Liver (tissue), 9 donors: ENCODE data around the gene IL1RAPL1. TPM values are rescaled to one million over a fixed set of nuclear protein-coding genes. Genes with fewer than 3 reads are reported as not detected.

ENCODE experiments used
- DNase-seq: peaks from one replicate; pipeline ENCODE4 v3.0.0-alpha.2; 2017; ENCODE audit warnings: low spot score
- H3K27ac ChIP-seq, 2 donors: one replicate each; pipeline ENCODE4 v1.7.0; 2013; ENCODE audit warnings: inconsistent platforms in 2 of 2, low read length in 2 of 2, control low read depth in 1 of 2, low read depth in 1 of 2, mild to moderate bottlenecking in 1 of 2
- H3K27me3 ChIP-seq, 4 donors: one replicate each; pipeline versions ENCODE4 v1.6.1 to v1.7.0; 2013; ENCODE audit warnings: low read length in 3 of 4, inconsistent platforms in 1 of 4, mild to moderate bottlenecking in 1 of 4, moderate library complexity in 1 of 4; ENCODE audit not compliant: control insufficient read depth in 4 of 4, insufficient read depth in 4 of 4
- H3K36me3 ChIP-seq, 4 donors: one replicate each; pipeline versions ENCODE4 v1.6.1 to v1.7.0; 2013; ENCODE audit warnings: low read length in 3 of 4, mild to moderate bottlenecking in 3 of 4, low read depth in 1 of 4, moderate library complexity in 1 of 4; ENCODE audit not compliant: control insufficient read depth in 4 of 4, insufficient read depth in 3 of 4
- H3K4me1 ChIP-seq, 4 donors: one replicate each; pipeline versions ENCODE4 v1.6.1 to v1.7.0; 2013; ENCODE audit warnings: low read length in 3 of 4, mild to moderate bottlenecking in 3 of 4, moderate library complexity in 1 of 4; ENCODE audit not compliant: control insufficient read depth in 4 of 4, insufficient read depth in 4 of 4
- H3K4me3 ChIP-seq, 3 donors: one replicate each; pipeline versions ENCODE4 v1.6.1 to v1.7.0; 2013; ENCODE audit warnings: low read length in 3 of 3, control low read depth in 1 of 3, low read depth in 1 of 3, mild to moderate bottlenecking in 1 of 3
- H3K9ac ChIP-seq, 2 donors: one replicate each; pipeline ENCODE4 v1.7.0; 2013; ENCODE audit warnings: low read length in 2 of 2, mild to moderate bottlenecking in 2 of 2, moderate library complexity in 2 of 2, control low read depth in 1 of 2, low read depth in 1 of 2
- H3K9me3 ChIP-seq, 4 donors: one replicate each; pipeline versions ENCODE4 v1.6.1 to v1.7.0; 2013; ENCODE audit warnings: low read length in 3 of 4; ENCODE audit not compliant: control insufficient read depth in 4 of 4
- ATF3 ChIP-seq: IDR thresholded peaks from 2 replicates; pipeline ENCODE4 v1.6.1; 2016; ENCODE audit warnings: antibody characterized with exemption
- CTCF ChIP-seq: fragments of 150-350 bp; IDR thresholded peaks from 2 replicates; pipeline ENCODE4 v1.5.1; 2017; ENCODE audit warnings: improper control_type of control experiment, low read depth, low read length; ENCODE audit not compliant: missing input control
- EGR1 ChIP-seq, 2 donors: IDR thresholded peaks; 2 replicates each; pipeline ENCODE4 v1.6.1; 2016 to 2018; ENCODE audit warnings: antibody characterized with exemption in 2 of 2, low read depth in 2 of 2
- FOXA2 ChIP-seq: IDR thresholded peaks from 2 replicates; pipeline ENCODE4 v1.6.1; 2016; ENCODE audit warnings: antibody characterized with exemption
- GABPA ChIP-seq, 2 donors: IDR thresholded peaks in 1 of 2; conservative IDR thresholded peaks in 1 of 2; 2 replicates each; pipeline ENCODE4 v1.6.1; 2016; ENCODE audit warnings: antibody characterized with exemption in 2 of 2, mild to moderate bottlenecking in 1 of 2, moderate library complexity in 1 of 2
- HNF4A ChIP-seq, 2 donors: conservative IDR thresholded peaks; 2 replicates each; pipeline ENCODE4 v1.6.1; 2016; ENCODE audit warnings: antibody characterized with exemption in 2 of 2, mild to moderate bottlenecking in 2 of 2
- HNF4G ChIP-seq: IDR thresholded peaks from 2 replicates; pipeline ENCODE4 v1.6.1; 2016; ENCODE audit warnings: antibody characterized with exemption
- JUND ChIP-seq, 2 donors: IDR thresholded peaks; 2 replicates each; pipeline ENCODE4 v1.6.1; 2016; ENCODE audit warnings: antibody characterized with exemption in 2 of 2
- NR2F2 ChIP-seq: IDR thresholded peaks from 2 replicates; pipeline ENCODE4 v1.6.1; 2016; ENCODE audit warnings: antibody characterized with exemption
- RAD21 ChIP-seq, 2 donors: IDR thresholded peaks; 2 replicates each; pipeline ENCODE4 v1.6.1; 2016; ENCODE audit warnings: antibody characterized with exemption in 2 of 2, mild to moderate bottlenecking in 2 of 2
- REST ChIP-seq: IDR thresholded peaks from 2 replicates; pipeline ENCODE4 v1.6.1; 2016; ENCODE audit warnings: antibody characterized with exemption, mild to moderate bottlenecking
- SP1 ChIP-seq: IDR thresholded peaks from 2 replicates; pipeline ENCODE4 v1.6.1; 2018; ENCODE audit warnings: antibody characterized with exemption, mild to moderate bottlenecking
- YY1 ChIP-seq: IDR thresholded peaks from 2 replicates; pipeline ENCODE4 v1.6.1; 2016; ENCODE audit warnings: antibody characterized with exemption, mild to moderate bottlenecking
- ZBTB33 ChIP-seq: IDR thresholded peaks from 2 replicates; pipeline ENCODE4 v1.6.1; 2016; ENCODE audit warnings: antibody characterized with exemption
- WGBS: extraction: QIAGEN DNeasy Blood & Tissue Kit; methylation state at CpG from one replicate; pipeline ENCODE4 v1.1.7; 2013; 5-methylcytosine and 5-hydroxymethylcytosine counted together
- polyA plus RNA-seq, 2 donors: library from polyadenylated mRNA; stranded (reverse) in 1 of 2; unstranded in 1 of 2; fragments of 200-250 nt in 1 of 2; fragments of >200 nt in 1 of 2; fragmentation: Nextera tagmentation in 1 of 2; extraction: Ambion mirVana in 1 of 2; gene quantifications; one replicate each; pipeline versions ENCODE4 v1.2.1 to v1.2.3, GENCODE V29; 2013 to 2015
- total RNA-seq, 2 donors: library from RNA; depleted of rRNA; stranded (reverse); fragments of >200 nt; gene quantifications; one replicate each; pipeline ENCODE4 v1.2.3, GENCODE V29; 2014
- donor health status: healthy.
- donor health status: healthy.
- donor health status: healthy.
- donor health status: healthy.
- donor health status: healthy.

The IL1RAPL1 gene
- total and polyA plus RNA-seq, 4 donors, result 0.08 to 0.33 TPM; not detected in 2

- DNase-seq, result no peak
- Histone ChIP-seq H3K27me3 (no peaks in the 10 kb centered on the region), H3K9ac (no peak overlapping the region), H3K9me3 (no peaks in the 10 kb centered on the region), H3K36me3 (no peaks in the 10 kb centered on the region), H3K4me3 (no peak overlapping the region), H3K4me1 (no peaks in the 10 kb centered on the region), H3K27ac (no peak overlapping the region)
- TF ChIP-seq SP1 (no peak), HNF4G (no peak), RAD21 (IDR thresholded peaks at IDR 0.05) (no peak), HNF4A (conservative IDR thresholded peaks at IDR 0.05) (no peak), ZBTB33 (no peak), EGR1 (IDR thresholded peaks at IDR 0.05; ENCODE audit: low read depth in 2 of 2) (no peak), REST (no peak), CTCF (no peak)
- 81% methylated on average over 1 of the region's 1 CpG for WGBS
Measured at GRCh38 chrX:29965634-29966033, 1378.4 kb downstream of the IL1RAPL1 start.

- no peak for DNase-seq
- Histone ChIP-seq H3K9me3 (no peaks in the 10 kb centered on the region), H3K27ac (no peak overlapping the region), H3K4me3 (no peak overlapping the region), H3K9ac (no peak overlapping the region), H3K36me3 (no peaks in the 10 kb centered on the region), H3K27me3 (no peaks in the 10 kb centered on the region), H3K4me1 (no peaks in the 10 kb centered on the region)
- TF ChIP-seq GABPA (IDR thresholded peaks at IDR 0.05 in 1 of 2, conservative IDR thresholded peaks at IDR 0.05 in 1 of 2) (no peak), FOXA2 (no peak)
- WGBS, result 85% methylated on average over 3 of the region's 3 CpGs
Measured at GRCh38 chrX:29992083-29992482, 1404.8 kb downstream of the IL1RAPL1 start.

- 58% methylated on average over 1 of the region's 1 CpG for WGBS
- TF ChIP-seq JUND (IDR thresholded peaks at IDR 0.05), result no peak
- no peak for TF ChIP-seq GABPA (IDR thresholded peaks at IDR 0.05 in 1 of 2, conservative IDR thresholded peaks at IDR 0.05 in 1 of 2)
- no peak for TF ChIP-seq REST
- no peak for TF ChIP-seq YY1
- no peak for TF ChIP-seq HNF4G
- no peak for TF ChIP-seq NR2F2
- TF ChIP-seq ATF3, result no peak
- no peak for TF ChIP-seq HNF4A (conservative IDR thresholded peaks at IDR 0.05)
- DNase-seq, result no peak
- Histone ChIP-seq H3K9ac (no peak overlapping the region), H3K4me3 (no peak overlapping the region), H3K9me3 (peaks cover 0 to 4% (median 0%) of the 10 kb centered on the region in 4 donors), H3K27ac (no peak overlapping the region), H3K27me3 (no peaks in the 10 kb centered on the region), H3K36me3 (no peaks in the 10 kb centered on the region), H3K4me1 (no peaks in the 10 kb centered on the region)
Measured at GRCh38 chrX:30005813-30006212, 1418.6 kb downstream of the IL1RAPL1 start.
